HG02623 (cell line): Measurements from ENCODE around the gene PPM1F.

Experiments used
- ATAC-seq: cut with Tn5 transposase; IDR thresholded peaks from one replicate; pipeline ENCODE4 v1.9.1; 2021; ENCODE audit warnings: moderate library complexity; ENCODE audit not compliant: unreplicated experiment

PPM1F gene

DNA sequence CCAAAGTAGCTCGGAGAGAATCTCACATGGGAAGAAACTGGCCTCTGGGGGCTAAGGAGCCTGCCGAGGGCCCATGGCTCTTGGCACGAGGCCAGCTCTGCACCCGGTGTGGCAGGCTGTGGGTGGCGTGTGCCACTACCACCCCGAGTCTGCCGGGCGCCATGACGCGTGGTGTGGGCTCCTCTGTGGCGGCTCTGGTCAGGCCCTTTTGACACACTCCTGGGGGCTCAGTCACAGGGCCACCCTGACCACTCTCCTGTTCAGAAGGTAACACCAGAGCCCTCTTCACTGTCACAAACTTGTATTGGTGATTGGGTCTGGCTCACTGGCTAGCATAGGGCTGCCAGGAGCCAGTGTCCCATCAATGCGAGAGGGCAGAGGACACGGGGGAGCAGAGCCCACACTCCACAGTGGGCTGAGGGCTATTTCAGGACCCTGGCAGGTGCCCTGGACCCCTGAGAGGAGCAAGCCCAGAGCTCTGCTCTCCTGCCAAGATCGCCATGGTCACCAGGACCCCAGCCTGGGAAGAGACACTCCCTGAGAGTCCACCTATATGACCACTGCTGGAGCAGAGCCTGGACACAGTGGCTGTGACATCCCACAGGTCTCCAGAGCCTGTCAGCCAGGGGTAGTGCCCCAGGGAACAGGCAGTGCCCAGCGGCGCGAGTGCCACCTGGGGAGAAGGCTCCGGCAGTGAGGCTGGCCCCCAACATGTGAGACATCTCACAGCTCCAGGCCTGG lies 8.6 kb upstream of the PPM1F start:
- ATAC-seq: no peak

DNA sequence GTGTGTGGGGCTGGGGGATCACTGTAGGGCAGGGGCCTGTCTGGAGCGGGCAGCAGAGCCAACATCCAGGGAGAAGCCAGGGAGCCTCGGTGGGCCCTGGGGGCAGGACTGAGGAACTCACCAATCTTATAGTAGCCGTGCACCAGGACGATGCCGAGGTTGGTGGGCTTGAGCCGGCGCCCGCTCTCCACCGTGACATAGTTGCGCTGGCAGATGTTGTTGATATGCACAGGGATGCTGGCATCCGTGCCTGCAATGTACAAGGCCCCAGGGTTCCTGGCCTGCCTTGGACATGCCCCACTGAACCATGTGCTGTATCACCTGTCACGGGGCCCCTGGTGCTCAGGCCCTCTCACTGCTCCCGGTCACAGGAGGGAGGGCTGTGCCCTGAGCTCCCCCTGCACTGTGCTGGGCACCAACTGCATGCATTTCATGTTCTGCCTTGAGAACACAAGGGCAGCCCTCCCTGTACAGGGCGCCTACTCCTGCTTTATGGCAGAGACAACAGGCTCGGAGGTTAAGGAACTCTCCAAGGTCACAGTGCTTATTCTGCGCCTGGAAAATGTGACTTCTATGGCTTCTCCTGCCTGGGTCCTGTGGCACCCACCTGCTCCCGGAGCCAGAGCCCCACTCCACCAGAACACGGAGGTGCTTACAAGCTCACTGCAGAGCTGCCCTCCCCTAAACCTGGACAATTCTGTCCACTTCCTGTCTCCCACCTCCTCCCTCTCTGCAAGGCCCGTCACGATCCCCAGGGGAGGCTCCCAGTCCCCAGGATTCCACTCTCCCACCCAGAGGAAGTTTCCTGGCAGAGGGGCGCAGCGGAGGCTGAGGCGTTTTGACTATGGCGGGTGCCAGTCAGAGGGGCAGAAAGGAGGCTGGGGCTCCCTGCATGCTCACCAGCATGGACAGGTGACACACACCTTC lies 7.8 kb upstream of the PPM1F start:
- no peak for ATAC-seq

DNA sequence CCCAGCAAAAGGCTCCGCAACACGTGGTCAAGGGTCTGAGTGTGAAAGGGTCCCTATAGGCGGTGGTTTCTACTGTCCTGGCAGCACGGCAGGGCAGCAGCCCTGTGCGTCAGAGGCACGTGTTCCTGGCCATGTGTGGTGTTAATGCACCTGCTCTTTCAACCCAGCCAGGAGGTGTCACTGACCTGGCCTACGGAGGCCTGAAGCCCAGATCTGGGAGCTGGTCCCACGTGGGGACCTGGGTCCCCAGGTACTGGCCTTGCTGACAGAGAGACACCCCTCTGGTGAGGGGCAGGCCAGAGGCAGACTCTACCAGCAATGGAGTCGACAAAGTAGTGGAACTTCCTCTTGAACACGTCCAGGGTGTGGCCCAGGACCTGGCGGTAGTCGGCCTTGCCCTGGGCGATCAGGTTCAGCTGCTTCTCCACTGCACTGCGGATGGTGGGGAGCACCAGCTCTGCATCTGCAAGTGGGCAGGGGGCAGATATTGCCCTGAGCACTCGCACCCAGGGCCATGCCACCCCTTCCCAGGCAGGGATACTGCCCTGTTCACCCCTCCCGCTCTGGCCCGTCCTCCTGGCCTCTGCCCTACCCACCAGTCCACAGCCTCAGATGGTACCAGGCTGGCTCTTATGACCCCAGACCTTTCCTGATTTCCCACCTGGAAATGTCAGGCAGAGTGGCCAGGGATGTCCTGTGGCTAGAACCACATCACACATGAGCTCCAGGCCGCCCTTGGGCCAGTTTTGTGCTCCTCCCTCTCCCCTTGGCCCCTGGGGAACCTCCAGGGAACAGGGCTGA lies 6.8 kb upstream of the PPM1F start:
- no peak for ATAC-seq

DNA sequence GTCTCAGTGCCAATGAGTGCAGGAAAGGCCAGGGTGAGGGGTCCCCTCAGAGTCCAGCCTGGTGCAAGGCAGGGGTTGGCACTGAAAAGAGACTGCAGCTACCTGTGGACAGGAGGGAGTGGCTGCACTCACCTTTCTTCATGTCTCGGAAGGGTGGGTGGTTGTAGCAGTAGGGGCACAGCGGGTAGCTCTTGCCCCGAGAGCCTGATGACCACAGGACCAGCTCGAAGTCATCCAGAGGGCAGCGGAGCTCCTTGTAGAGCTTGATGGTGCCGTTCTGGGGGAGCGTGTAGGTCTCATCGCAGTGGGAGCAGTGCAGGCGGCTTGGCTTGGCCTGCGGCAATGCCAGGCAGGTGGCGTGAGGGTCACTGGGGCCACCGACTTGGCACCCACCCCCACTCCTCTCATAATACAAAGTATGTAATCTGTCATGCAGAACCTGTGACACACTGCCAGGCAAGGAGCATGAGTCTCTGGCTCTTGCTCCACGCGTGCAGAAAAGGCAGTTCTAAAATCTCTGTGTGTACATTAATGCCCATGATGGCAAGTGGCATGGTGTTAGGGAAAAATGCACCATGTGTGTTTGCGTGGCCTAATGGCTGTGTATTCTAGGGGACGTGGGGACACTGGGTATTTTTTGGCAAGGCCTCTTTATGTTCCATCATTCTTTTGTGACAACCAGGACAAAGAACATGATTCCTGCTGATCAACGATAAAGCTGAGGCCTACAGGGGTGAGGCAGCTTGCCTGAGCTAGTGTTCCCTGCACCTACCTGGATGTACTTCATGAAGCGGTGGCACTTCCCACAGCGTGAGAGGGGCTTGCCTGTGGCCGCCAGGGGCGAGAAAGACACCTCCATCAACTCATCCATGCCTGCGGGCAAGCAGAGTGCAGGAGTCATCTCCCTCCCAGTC lies 6.0 kb upstream of the PPM1F start:
- ATAC-seq: no peak

DNA sequence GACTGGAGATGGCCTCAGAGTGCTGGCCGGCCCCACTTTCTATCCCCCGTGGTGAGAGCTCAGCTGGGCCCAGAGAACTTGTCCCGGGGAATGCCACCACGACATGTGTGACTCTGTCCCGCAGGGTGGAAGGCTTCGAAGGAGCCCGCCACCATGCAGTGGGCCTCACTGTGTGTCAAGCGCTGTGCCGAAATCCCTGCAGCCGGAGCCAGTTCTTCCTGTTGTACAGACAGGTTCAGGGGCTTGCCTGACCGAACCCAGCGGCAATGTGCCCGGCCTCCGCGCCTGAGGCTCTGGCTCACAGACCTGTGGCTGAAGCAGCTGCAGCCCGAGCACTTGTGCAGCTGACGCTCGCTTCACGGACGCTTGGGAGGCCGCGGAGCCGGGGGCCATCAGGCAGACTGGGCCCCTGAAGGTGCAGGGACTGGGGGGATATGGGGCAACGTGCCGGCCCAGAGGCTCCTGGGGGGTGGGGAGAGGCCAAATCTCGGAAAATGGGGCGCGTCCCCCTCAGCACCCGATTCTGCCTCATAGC lies 650 bp downstream of the PPM1F start:
- no peak for ATAC-seq

DNA sequence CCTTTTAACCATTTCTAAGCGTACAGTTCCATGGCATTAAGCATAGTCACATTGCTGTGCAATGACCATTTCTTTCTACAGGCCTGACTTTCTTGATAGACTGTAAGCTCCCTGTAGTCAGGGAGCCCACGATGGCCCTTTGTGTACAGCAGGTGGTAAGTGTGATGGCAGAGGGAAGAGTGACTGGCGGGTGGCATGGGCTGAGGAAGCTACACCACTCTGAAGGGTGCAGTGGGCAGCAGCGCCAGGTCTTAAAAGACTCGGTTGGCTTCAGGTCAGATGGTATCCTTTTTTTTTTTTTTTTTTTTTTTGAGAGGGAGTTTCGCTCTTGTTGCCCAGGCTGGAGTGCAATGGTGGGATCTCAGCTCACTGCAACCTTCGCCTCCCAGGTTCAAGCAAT lies 1.6 kb downstream of the PPM1F start:
- no peak for ATAC-seq

DNA sequence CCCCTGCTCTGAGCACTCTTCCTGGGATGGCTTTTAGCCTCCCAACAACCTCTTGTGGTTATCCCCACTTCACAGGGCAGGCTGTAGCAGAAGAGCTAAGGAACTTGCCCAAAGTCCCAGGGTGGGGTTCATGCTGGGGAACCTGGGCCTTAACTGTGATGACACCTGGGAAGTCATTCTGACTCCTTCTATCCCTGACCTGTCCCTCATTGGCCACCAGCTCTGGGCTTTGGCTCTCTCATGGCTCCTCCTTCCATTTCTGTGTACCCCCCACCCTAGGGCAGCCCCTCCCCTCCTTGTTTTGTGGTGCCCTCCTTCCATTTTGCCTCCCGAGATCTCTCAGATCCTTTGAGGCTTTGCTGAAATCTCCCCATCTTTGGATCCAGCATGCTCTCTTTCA lies 2.7 kb downstream of the PPM1F start:
- no peak for ATAC-seq

DNA sequence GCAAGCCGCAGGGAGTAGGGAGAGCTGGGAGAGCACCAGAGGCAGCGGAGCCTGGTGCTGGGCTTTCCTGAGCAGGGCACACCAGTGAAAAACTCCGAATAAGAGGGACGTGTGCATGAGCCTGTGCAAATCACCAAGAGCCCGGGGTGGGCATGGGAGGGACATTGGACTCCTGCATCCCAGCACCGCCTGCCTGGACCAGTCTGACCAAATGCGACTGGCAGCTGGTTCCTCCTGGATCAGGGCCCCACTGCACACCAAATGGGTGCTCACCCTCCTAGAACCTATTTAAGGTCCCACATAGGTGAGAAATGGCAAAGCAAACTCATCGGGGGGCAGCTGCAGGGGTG lies 3.1 kb downstream of the PPM1F start:
- ATAC-seq: no peak

DNA sequence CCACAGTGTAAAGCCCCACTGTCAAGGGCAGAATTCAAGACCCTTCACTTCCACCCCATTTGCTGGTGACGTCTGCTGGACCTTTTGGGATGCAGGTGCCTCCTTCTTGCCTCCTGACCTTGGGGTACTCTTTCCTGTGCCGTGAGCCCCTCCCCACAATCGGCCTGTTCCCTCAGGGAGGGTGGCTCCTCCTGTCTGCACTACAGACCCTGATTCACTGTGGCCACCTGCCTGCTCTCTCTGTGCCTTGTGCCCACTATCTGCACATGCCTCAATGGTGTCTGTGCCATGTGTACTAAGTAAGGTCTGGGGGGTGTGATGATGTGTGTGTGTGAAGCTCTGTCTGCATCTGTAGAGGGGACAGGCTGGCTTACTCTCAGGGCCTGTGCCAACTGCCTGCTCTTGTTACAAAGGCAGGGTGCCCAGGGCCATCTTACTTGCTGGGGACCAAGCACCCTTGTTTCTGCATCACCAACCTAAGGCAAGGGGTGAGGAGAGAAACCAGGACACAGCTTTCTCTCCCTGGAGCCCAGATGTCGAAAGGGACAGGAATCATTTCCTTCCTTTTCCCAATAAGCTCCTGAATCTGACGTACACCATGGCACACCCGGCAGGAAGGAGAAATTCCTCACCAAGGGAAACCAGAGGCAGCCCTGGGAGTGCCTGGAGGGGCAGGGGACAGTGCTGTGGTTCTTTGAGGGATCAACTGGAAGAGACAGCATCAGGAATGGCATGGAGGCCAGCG lies 3.7 kb downstream of the PPM1F start:
- ATAC-seq: no peak

DNA sequence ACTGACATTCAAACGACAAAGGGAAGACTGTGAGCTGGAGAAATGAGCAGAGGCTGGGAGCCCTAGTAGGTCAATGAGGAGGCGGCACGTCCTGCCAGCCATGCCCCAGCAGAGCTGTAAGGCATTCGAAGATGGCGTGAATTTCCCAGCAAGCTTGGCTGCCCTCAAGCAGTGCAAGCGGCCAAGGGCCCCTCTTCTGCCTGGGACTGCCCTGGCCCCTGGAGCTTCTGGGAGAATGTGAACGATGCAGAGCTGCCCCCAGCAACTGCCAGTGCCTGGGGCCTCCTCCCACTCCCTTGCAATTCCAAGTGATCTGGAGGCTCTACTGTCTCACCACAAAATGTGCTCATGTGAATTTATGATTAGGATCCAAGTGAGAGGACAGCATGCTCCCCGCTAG lies 4.3 kb downstream of the PPM1F start:
- ATAC-seq: no peak

DNA sequence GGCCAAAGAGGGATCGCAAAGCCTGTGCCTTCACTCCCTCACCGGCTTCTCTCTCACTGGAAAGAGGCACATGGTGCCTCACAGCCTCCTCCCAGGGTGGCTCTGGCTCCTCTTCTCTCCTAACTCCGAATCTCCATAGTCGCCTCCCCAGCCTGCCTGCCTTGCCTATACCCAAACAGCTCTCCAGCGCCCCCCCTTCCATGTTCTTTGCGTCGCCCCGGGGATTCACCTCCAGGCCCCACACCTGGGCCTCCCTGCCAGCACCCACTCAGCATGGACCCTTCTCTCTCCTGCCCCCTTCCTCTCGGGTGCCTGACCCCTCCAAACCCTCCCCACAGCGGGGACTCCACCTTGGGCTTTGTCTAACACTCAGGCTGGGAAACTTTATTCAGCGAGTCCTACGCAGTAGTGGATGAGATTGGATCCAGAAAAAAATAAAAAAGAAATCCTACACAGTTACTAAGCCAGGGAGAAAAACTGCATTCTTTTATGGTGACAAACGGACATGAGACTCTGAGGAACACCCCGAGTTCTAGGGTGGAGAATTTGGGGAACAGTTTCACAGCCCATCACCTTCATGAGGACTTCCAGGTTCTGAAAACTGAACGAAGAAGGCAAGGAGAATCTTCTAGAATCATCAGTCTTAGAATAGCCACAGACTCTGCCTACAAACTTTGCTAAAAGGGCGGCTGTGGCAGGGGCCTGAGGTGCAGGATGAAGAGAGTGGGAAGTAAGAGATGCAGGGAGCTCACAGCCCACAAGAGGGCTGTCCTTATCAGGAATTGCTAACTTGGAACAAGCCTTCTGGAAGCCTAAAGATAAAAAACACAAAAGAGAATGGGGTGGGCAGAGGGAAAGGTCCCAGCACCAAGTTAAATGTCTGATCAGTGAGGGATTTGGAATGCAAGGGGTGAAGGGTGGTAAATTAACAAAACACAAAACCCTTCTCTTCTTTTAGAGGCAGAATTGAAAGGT lies 5.3 kb downstream of the PPM1F start:
- no peak for ATAC-seq

DNA sequence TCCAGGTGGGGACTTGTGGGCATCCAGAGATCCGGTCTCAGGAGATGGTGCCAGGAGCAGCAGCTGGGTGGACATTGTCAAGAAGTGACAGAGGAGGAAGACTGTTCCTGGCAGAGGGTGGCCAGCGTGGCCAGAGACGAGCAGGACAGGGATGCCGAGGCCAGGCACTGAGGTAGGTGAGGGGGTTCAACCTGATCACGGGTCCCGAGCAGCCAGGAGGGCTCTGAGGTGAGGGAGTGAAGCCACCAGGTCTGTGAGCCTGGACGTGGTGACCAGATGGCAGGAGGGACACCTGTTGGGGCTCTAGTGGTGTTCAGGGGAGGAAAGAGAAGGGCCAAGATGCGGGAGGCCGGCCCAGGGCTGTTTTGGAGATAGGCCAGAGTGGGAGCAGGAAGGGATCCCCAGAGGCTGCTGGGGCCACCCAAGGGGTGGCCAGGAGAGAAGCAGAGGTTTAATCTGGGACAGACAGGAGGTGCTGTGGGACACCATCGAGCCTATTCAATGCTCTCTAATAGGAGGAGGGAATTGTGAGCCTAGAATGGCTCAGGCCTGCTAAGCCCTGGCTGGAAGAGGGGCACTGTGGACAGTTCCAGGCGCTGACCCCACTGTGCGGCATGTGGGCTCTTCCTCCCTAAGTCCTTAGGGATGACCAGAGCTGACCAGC lies 6.3 kb downstream of the PPM1F start:
- ATAC-seq: no peak

DNA sequence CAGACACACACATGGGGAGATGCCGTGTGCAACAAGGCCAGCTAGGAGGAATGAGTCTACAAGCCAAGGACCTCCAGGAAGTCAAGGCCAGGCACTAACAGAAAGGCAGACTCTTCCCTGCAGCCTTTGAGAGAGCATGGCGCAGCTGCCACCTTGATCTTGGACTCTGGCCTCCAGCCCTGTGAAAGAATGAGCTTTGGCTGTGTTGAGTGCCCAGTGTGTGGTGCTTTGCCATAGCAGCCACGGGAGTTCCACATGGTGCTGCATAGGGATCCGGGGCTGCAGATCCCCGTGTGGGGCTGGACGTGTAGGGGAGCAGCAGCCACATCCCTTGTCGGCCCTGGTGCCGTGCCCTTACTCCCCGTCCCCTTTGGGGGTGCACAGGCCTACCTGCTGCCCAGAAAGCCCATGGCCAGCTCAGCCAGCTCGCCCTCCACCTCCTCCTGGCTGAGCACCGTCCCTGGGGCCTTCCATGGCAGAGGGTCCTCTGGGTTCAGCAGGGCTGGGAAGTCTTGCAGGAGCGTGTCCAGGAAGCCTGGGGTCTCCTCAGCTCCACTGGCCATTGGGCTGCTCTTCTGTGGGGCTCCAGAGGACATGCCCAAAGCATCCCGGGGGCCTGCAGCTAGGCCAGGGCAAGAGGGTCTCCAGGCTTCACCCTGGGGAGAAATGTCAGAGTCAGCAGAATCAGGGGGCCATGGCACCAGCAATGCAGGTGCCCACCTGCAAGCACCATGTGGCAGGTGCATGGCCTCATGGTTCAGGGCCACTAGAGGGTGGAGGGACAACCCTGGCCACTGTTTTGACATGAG lies 7.0 kb downstream of the PPM1F start:
- no peak for ATAC-seq

DNA sequence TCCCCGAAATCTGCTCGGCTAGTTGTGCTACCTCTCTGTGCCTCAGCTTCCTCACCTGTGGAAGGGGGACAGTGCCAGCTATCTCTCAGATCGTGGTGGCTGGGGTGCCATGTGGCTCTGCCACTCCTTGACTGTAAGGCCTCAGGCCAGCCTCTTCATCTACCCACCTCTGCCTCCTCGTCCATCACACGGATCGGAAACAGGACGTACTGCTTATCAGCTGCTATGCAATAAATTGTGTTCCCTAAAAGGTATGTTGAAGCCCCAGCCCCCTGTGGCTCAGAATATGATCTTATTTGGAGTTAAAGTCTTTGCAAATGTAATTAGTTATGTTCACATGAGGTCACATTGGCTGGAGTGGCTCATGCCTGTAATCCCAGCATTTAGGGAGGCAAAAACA lies 7.8 kb downstream of the PPM1F start:
- ATAC-seq: no peak

DNA sequence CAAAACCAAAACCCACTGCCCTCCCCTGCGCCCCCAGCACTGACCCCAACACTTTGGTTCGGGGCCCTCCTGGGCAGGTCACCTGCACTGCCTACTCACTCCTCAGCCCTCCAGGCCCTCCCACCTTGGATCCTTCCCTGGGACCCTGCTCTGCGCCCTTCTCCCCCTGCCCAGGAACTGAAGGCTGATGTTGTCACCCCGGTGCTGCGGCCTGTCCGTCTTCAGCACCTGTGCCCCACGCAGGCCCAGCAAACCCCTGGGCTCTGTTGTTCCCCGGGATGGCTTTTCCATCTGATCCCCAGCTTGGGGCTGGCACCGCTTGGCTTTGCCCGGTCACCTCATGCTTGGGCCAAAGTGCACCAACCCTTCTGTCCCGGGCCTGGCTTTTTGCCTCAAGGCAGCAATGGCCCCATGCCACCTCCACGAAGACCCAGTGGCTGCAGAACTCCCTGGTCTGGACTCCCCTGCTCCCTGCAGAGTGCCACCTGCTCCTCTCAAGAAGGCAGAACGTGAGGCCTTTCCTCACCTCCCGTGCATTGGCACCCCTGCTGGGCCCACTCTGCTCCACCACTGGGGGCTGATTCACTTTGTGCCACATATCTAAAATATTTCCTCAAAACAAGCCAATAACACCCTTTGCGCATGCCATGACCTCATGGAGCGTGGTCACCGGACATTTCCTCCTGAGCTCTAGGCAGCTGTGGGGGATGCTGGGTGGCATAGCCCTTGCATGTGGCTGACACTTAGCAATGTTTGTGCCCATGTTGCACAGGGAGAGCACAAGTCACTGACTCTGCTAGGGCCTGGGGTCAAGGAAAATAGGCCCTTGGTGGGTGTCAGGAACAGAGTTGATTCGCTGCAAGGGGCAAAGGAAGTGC lies 8.8 kb downstream of the PPM1F start:
- no peak for ATAC-seq
